H1 (cell line): ENCODE results near the gene TDRD9. TPM values are rescaled to one million over a fixed set of nuclear protein-coding genes. Genes with fewer than 3 reads are reported as not detected.

ENCODE experiments used
- CTCF ChIA-PET: fragments of 300-600 bp; sonication (Branson Sonifier 250); formaldehyde crosslinking; loops from one replicate; lab custom pipeline; 2021; ENCODE audit not compliant: partially characterized antibody; lab: Charles Lee
- POLR2A ChIA-PET: fragments of 300-600 bp; sonication (Branson Sonifier 250); formaldehyde crosslinking; loops from one replicate; lab custom pipeline; 2021; ENCODE audit warnings: inconsistent platforms; ENCODE audit not compliant: partially characterized antibody; lab: Charles Lee
- DNase-seq, 2 experiments: peaks; one replicate each; pipeline versions ENCODE4 v3.0.0 to v3.0.0-alpha.2; 2010 to 2022; ENCODE audit warnings: low spot score in 2 of 2, low read depth in 1 of 2, mixed read lengths in 1 of 2
- FAIRE-seq: peaks from 2 replicates; lab custom pipeline; 2011; peaks lifted over from hg19 to GRCh38; lab: Jason Lieb, UNC
- H2AFZ ChIP-seq: 2 replicates; pipeline ENCODE4 v1.8.1; 2012; ENCODE audit warnings: low read length, inconsistent platforms
- H2AK5ac ChIP-seq: 2 replicates; pipeline ENCODE4 v1.6.1; 2013; ENCODE audit warnings: low read depth, low read length
- H2BK120ac ChIP-seq: replicated peaks from 2 replicates; pipeline ENCODE3; 2013; ENCODE audit warnings: low read depth, low read length, inconsistent platforms
- H2BK12ac ChIP-seq: 2 replicates; pipeline ENCODE4 v1.6.1; 2013; ENCODE audit warnings: low read depth, low read length
- H2BK15ac ChIP-seq: 2 replicates; pipeline ENCODE4 v1.6.1; 2013; ENCODE audit warnings: low read length
- H2BK20ac ChIP-seq: 2 replicates; pipeline ENCODE4 v1.6.1; 2013; ENCODE audit warnings: low read length
- H2BK5ac ChIP-seq: 2 replicates; pipeline ENCODE4 v1.6.1; 2013; ENCODE audit warnings: low read depth, low read length
- H3K14ac ChIP-seq: 2 replicates; pipeline ENCODE4 v1.6.1; 2013; ENCODE audit warnings: inconsistent platforms; ENCODE audit not compliant: insufficient read length
- H3K18ac ChIP-seq: 2 replicates; pipeline ENCODE4 v1.6.1; 2013; ENCODE audit warnings: low read length; ENCODE audit errors: extremely low read depth
- H3K23ac ChIP-seq: 2 replicates; pipeline ENCODE4 v1.6.1; 2013; ENCODE audit warnings: inconsistent platforms; ENCODE audit not compliant: insufficient read length
- H3K23me2 ChIP-seq: 2 replicates; pipeline ENCODE4 v1.6.1; 2013; ENCODE audit warnings: low read depth, low read length
- H3K27ac ChIP-seq: 2 replicates; pipeline ENCODE4 v1.6.1; 2011; ENCODE audit warnings: low read depth, low read length, inconsistent platforms
- H3K27me3 ChIP-seq, 4 experiments: replicated peaks in 1 of 4; 1 replicate in 1 of 4; 2 replicates in 3 of 4; pipeline versions ENCODE4 v1.6.1 to v1.8.1; 2011 to 2013; ENCODE audit warnings: low read length in 3 of 4, mild to moderate bottlenecking in 3 of 4, inconsistent platforms in 2 of 4, mixed read lengths in 2 of 4, moderate library complexity in 1 of 4; ENCODE audit not compliant: control insufficient read depth in 3 of 4, insufficient read depth in 3 of 4; ENCODE audit errors: extremely low read depth in 1 of 4
- H3K36me3 ChIP-seq, 4 experiments: 2 replicates each; pipeline versions ENCODE4 v1.6.1 to v1.8.1; 2011 to 2013; ENCODE audit warnings: mild to moderate bottlenecking in 4 of 4, low read length in 3 of 4, moderate library complexity in 2 of 4, control low read depth in 1 of 4, inconsistent platforms in 1 of 4; ENCODE audit not compliant: insufficient read depth in 4 of 4, control insufficient read depth in 2 of 4
- H3K4ac ChIP-seq: replicated peaks from 2 replicates; pipeline ENCODE3; 2013; ENCODE audit warnings: low read length, low read depth, mixed read lengths, inconsistent platforms; ENCODE audit not compliant: insufficient read length
- H3K4me1 ChIP-seq, 4 experiments: replicated peaks in 1 of 4; 1 replicate in 1 of 4; 2 replicates in 3 of 4; pipeline versions ENCODE4 v1.6.1 to v1.8.1; 2011 to 2013; ENCODE audit warnings: low read length in 3 of 4, inconsistent platforms in 2 of 4, mixed read lengths in 1 of 4; ENCODE audit not compliant: insufficient read depth in 4 of 4, control insufficient read depth in 3 of 4
- H3K4me2 ChIP-seq, 2 experiments: 2 replicates each; pipeline versions ENCODE4 v1.6.1 to v1.8.1; 2011 to 2013; ENCODE audit warnings: low read depth in 2 of 2, low read length in 2 of 2, control low read depth in 1 of 2, inconsistent platforms in 1 of 2, mild to moderate bottlenecking in 1 of 2; ENCODE audit not compliant: insufficient read depth in 1 of 2
- H3K4me3 ChIP-seq, 4 experiments: fragments of 200-600, 300-600 bp in 1 of 4; sonication (generic), shearing (Covaris generic), sonication (Bioruptor Twin) in 1 of 4; 2 replicates each; pipeline versions ENCODE4 v1.5.1 to v1.8.1; 2011 to 2016; ENCODE audit warnings: low read length in 4 of 4, low read depth in 3 of 4, control low read depth in 2 of 4, inconsistent platforms in 2 of 4, mild to moderate bottlenecking in 2 of 4, mixed read lengths in 1 of 4, moderate library complexity in 1 of 4; ENCODE audit not compliant: insufficient read depth in 2 of 4; ENCODE audit errors: extremely low read depth in 1 of 4
- H3K56ac ChIP-seq: replicated peaks from 2 replicates; pipeline ENCODE3; 2013; ENCODE audit warnings: low read depth, mild to moderate bottlenecking, mixed read lengths, low read length, inconsistent platforms; ENCODE audit not compliant: insufficient read length
- H3K79me1 ChIP-seq: 2 replicates; pipeline ENCODE4 v1.6.1; 2013; ENCODE audit warnings: low read depth, low read length, control low read depth
- H3K79me2 ChIP-seq, 2 experiments: 2 replicates each; pipeline versions ENCODE4 v1.6.1 to v1.8.1; 2012 to 2013; ENCODE audit warnings: low read length in 2 of 2, mild to moderate bottlenecking in 2 of 2, inconsistent platforms in 1 of 2; ENCODE audit not compliant: insufficient read depth in 2 of 2, control insufficient read depth in 1 of 2
- H3K9ac ChIP-seq, 4 experiments: replicated peaks in 1 of 4; 1 replicate in 1 of 4; 2 replicates in 3 of 4; pipeline versions ENCODE4 v1.6.1 to v1.8.1; 2011 to 2013; ENCODE audit warnings: low read depth in 3 of 4, low read length in 3 of 4, control low read depth in 2 of 4, mild to moderate bottlenecking in 2 of 4, moderate library complexity in 2 of 4, inconsistent platforms in 1 of 4; ENCODE audit errors: extremely low read depth in 1 of 4
- H3K9me3 ChIP-seq, 2 experiments: 2 replicates each; pipeline versions ENCODE4 v1.6.1 to v1.8.1; 2012 to 2013; ENCODE audit warnings: mild to moderate bottlenecking in 2 of 2, moderate library complexity in 2 of 2, control low read depth in 1 of 2, inconsistent platforms in 1 of 2, low read depth in 1 of 2, low read length in 1 of 2, mixed read lengths in 1 of 2; ENCODE audit not compliant: insufficient read depth in 2 of 2
- H4K20me1 ChIP-seq, 2 experiments: replicated peaks in 1 of 2; 2 replicates each; pipeline versions ENCODE3 to v1.8.1; 2011 to 2013; ENCODE audit warnings: inconsistent platforms in 2 of 2, low read length in 2 of 2, mild to moderate bottlenecking in 1 of 2; ENCODE audit not compliant: insufficient read depth in 2 of 2, control insufficient read depth in 1 of 2
- H4K5ac ChIP-seq: 2 replicates; pipeline ENCODE4 v1.6.1; 2013; ENCODE audit warnings: low read length, low read depth, mixed read lengths, inconsistent platforms; ENCODE audit not compliant: insufficient read length
- H4K8ac ChIP-seq: 2 replicates; pipeline ENCODE4 v1.8.0; 2013; ENCODE audit warnings: mild to moderate bottlenecking, moderate library complexity, low read length, inconsistent platforms; ENCODE audit not compliant: insufficient read depth; ENCODE audit errors: extremely low read depth
- H4K91ac ChIP-seq: replicated peaks from 2 replicates; pipeline ENCODE3; 2013; ENCODE audit warnings: low read length, mixed read lengths, inconsistent platforms; ENCODE audit not compliant: insufficient read length
- ASH2L ChIP-seq: fragments of 200-600, 300-600 bp; sonication (generic); IDR thresholded peaks from one replicate; pipeline ENCODE4 v1.7.1; 2017; ENCODE audit warnings: low read length
- CEBPB ChIP-seq: IDR thresholded peaks from 2 replicates; pipeline ENCODE4 v1.6.1; 2012; ENCODE audit warnings: low read depth, low read length
- GABPA ChIP-seq: IDR thresholded peaks from 2 replicates; pipeline ENCODE4 v1.6.1; 2011; ENCODE audit warnings: mild to moderate bottlenecking, low read length, moderate library complexity, borderline replicate concordance; ENCODE audit not compliant: insufficient read depth
- JUN ChIP-seq: IDR thresholded peaks from 2 replicates; pipeline ENCODE4 v1.6.1; 2011; ENCODE audit warnings: low read depth, mild to moderate bottlenecking, improper control_type of control experiment, low read length
- PHF8 ChIP-seq: fragments of 200-600 bp; sonication (generic); conservative IDR thresholded peaks from 2 replicates; pipeline ENCODE4 v1.7.1; 2012; ENCODE audit warnings: low read depth, mild to moderate bottlenecking, inconsistent platforms, low read length, moderate library complexity
- POLR2AphosphoS5 ChIP-seq: IDR thresholded peaks from 2 replicates; pipeline ENCODE4 v1.6.1; 2011; ENCODE audit warnings: low read depth, low read length
- RFX5 ChIP-seq: IDR thresholded peaks from 2 replicates; pipeline ENCODE4 v1.6.1; 2011; ENCODE audit warnings: low read depth, low read length, improper control_type of control experiment, borderline replicate concordance
- SIN3A ChIP-seq, 2 experiments: IDR thresholded peaks in 1 of 2; conservative IDR thresholded peaks in 1 of 2; 2 replicates each; pipeline ENCODE4 v1.6.1; 2011 to 2012; ENCODE audit warnings: low read length in 2 of 2, improper control_type of control experiment in 1 of 2, low read depth in 1 of 2, mild to moderate bottlenecking in 1 of 2
- SIRT6 ChIP-seq: IDR thresholded peaks from one replicate; pipeline ENCODE4 v1.7.1; 2012; ENCODE audit warnings: low read length, inconsistent platforms
- SIX5 ChIP-seq: IDR thresholded peaks from 2 replicates; pipeline ENCODE4 v1.6.1; 2011; ENCODE audit warnings: mild to moderate bottlenecking, low read depth, low read length
- SP2 ChIP-seq: IDR thresholded peaks from 2 replicates; pipeline ENCODE4 v1.6.1; 2012; ENCODE audit warnings: mild to moderate bottlenecking, low read length, inconsistent platforms
- SP4 ChIP-seq: IDR thresholded peaks from 2 replicates; pipeline ENCODE4 v1.6.1; 2012; ENCODE audit warnings: low read length, inconsistent platforms
- SRF ChIP-seq: IDR thresholded peaks from 2 replicates; pipeline ENCODE4 v1.6.1; 2011; ENCODE audit warnings: mild to moderate bottlenecking, low read depth, low read length, moderate library complexity
- YY1 ChIP-seq: IDR thresholded peaks from 2 replicates; pipeline ENCODE4 v1.6.1; 2011; ENCODE audit warnings: low read depth, mild to moderate bottlenecking, low read length
- WGBS, 2 experiments: shearing (Covaris generic) in 1 of 2; methylation state at CpG; one replicate each; pipeline versions ENCODE4 v1.1.6 to v1.1.7; 2013 to 2015; ENCODE audit warnings: low lambda C conversion rate in 2 of 2, mixed read lengths in 2 of 2, inconsistent platforms in 1 of 2, low coverage in 1 of 2, missing lambda C conversion rate in 1 of 2; ENCODE audit not compliant: insufficient replicate concordance in 2 of 2, insufficient coverage in 1 of 2, insufficient read length in 1 of 2; ENCODE audit errors: extremely low coverage in 1 of 2, missing lambda C conversion rate in 1 of 2; 5-methylcytosine and 5-hydroxymethylcytosine counted together
- polyA plus RNA-seq, 7 experiments: library from polyadenylated mRNA; depleted of rRNA in 3 of 7; stranded (reverse) in 5 of 7; unstranded in 2 of 7; fragments of >200 nt in 5 of 7; fragments of 200-250 nt in 2 of 7; gene quantifications; 1 replicate in 5 of 7; 2 replicates in 1 of 7; 4 replicates in 1 of 7; pipeline versions ENCODE4 v1.2.1 to v1.2.3, GENCODE V29; 2011 to 2013; ENCODE audit warnings: missing spikeins in 2 of 7, mixed read lengths in 2 of 7
- total RNA-seq: library from RNA; stranded (reverse); fragmentation: NEBNext Ultra II Directional; extraction: Animal tissue kit (Norgen Biotek cat#: 25700); gene quantifications from 2 replicates; pipeline ENCODE4 v1.2.1, GENCODE V29; 2021

Gene TDRD9
- total and polyA plus RNA-seq, 2 of the 8 experiments (the other 6 are each of a cell fraction or from before 2014, with no cell fraction given), result not detected

DNA sequence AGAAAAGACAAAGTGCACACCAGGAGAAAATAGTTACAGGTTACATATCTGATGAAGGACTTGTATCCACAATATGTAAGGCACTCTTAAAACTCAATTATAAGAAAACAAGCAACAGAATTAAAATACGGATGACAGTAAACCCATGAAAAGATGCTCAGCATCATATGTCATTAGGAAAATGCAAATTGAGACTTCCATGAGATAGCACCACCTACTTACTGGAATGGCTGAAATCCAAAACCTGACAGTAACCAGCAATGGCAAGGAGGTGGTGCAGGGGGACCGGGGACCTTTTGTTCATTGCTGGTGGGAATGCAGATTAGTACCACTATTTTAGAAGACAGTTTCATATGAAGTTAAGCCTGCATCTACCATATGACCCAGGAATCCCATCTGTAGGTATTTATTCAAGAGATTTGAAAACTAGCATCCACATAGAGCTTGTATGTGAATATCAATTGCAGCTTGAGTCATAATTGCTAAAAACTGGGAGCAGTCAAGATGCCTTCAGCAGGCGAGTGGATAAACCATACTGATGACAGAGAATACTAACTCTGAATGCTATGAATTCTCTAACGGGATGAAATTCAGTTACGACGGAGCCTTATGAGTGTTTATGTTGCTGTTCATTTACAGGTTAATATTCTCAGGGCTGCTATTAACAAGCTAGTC, 113.3 kb downstream of the TDRD9 start:
- no peak overlapping the region for H2BK20ac ChIP-seq
- no peak overlapping the region for H2AFZ ChIP-seq
- 84% methylated on average over 6 of the region's 6 CpGs; no CpG with 5 or more reads in 1 of the 2 experiments for WGBS, 2 experiments
- no peak overlapping the region for H3K4me2 ChIP-seq
- CTCF ChIA-PET, result interaction anchor here (0.9 to 1.3 kb wide), 2 partner anchors 8 to 15 kb away, joined by 3 to 4 read pairs; no protein-coding TSS in a partner anchor
- no peaks in the 10 kb centered on the region for H3K27me3 ChIP-seq
- no peak overlapping the region for H2BK12ac ChIP-seq
- H3K23ac ChIP-seq, result no peak overlapping the region
- H3K36me3 ChIP-seq, result no peaks in the 10 kb centered on the region
- no peak overlapping the region for H3K4me3 ChIP-seq
- no peak overlapping the region for H3K18ac ChIP-seq
- H3K4ac ChIP-seq, result no peak overlapping the region
- H2BK15ac ChIP-seq, result no peak overlapping the region
- no peaks in the 10 kb centered on the region for H3K23me2 ChIP-seq
- no peaks in the 10 kb centered on the region for H3K79me1 ChIP-seq
- H4K5ac ChIP-seq, result no peak overlapping the region
- no peak for TF ChIP-seq SRF
- no peak for TF ChIP-seq RFX5
- no peak for TF ChIP-seq GABPA
- TF ChIP-seq SP2, result no peak
- no peak for TF ChIP-seq SIX5
- no peak for TF ChIP-seq ASH2L
- no peak for TF ChIP-seq PHF8
- TF ChIP-seq SP4, result no peak
- TF ChIP-seq YY1, result no peak
- no peak for TF ChIP-seq JUN
- no peak for TF ChIP-seq SIRT6
- no peak for TF ChIP-seq CEBPB
- no peak for TF ChIP-seq POLR2AphosphoS5
- TF ChIP-seq SIN3A (conservative IDR thresholded peaks at IDR 0.05 in 1 of 2, IDR thresholded peaks at IDR 0.05 in 1 of 2; ENCODE audit: low read depth in 1 of 2, low read length in 2 of 2), result no peak
- no peak overlapping the region for H4K91ac ChIP-seq
- no peak overlapping the region for H3K14ac ChIP-seq
- no peaks in the 10 kb centered on the region for H3K9me3 ChIP-seq
- POLR2A ChIA-PET, result no interaction called here
- DNase-seq (no peak), FAIRE-seq (no peak)
- H3K79me2 ChIP-seq, result no peaks in the 10 kb centered on the region
- H2BK5ac ChIP-seq, result no peak overlapping the region
- no peak overlapping the region for H2BK120ac ChIP-seq
- no peak overlapping the region for H3K27ac ChIP-seq
- no peak overlapping the region for H4K8ac ChIP-seq
- H3K9ac ChIP-seq, result no peak overlapping the region
- H3K4me1 ChIP-seq, result peaks cover 0 to 2% (median 0%) of the 10 kb centered on the region in 4 experiments; a peak in 2 of 7 replicates
- no peaks in the 10 kb centered on the region for H4K20me1 ChIP-seq
- H3K56ac ChIP-seq, result no peak overlapping the region
- H2AK5ac ChIP-seq, result no peak overlapping the region
